Measurements from ENCODE around the gene PPP6R3. TPM values are rescaled to one million over a fixed set of nuclear protein-coding genes. Genes with fewer than 3 reads are reported as not detected.

The PPP6R3 gene
- total and polyA plus RNA-seq, 10 of the 15 experiments (the other 5 are each of a cell fraction or from before 2014, with no cell fraction given): 12.4 to 123 (median 74.1) TPM

GRCh38 chr11:68574308-68574707 lies 113.8 kb downstream of the PPP6R3 start:
- Histone ChIP-seq H2AFZ (ENCODE audit: control insufficient read depth, low read depth, low read length) (no peak overlapping the region), H3K4me3 (no peak overlapping the region), H3K27ac (ENCODE audit: control insufficient read depth, insufficient read depth) (no peak overlapping the region), H3K4me2 (ENCODE audit: control insufficient read depth, insufficient read depth) (no peak overlapping the region), H4K20me1 (ENCODE audit: control insufficient read depth, insufficient read depth) (no peaks in the 10 kb centered on the region), H3K4me1 (ENCODE audit: control insufficient read depth, insufficient read depth, low read length) (no peaks in the 10 kb centered on the region), H3K9me3 (replicated peaks; ENCODE audit: control insufficient read depth, insufficient read depth, low read length) (no peaks in the 10 kb centered on the region), H3K27me3 (replicated peaks in 1 of 2; ENCODE audit: control insufficient read depth in 2 of 2, insufficient read depth in 2 of 2, low read length in 1 of 2) (no peaks in the 10 kb centered on the region), H3K9ac (ENCODE audit: control insufficient read depth, insufficient read depth, low read length) (no peak overlapping the region), H3K36me3 (ENCODE audit: control insufficient read depth in 2 of 2, insufficient read depth in 2 of 2, low read length in 1 of 2) (peaks cover 11 to 42% of the 10 kb centered on the region in 2 experiments), H3K79me2 (ENCODE audit: control insufficient read depth, insufficient read depth, low read length) (no peaks in the 10 kb centered on the region; the same call in none of the 2 replicates)
- ChIA-PET POLR2A (interaction anchor here (0.6 kb wide), 1 partner anchor 333 kb away, joined by 3 read pairs; no protein-coding TSS in a partner anchor), SMC1A (ENCODE audit: uncharacterized antibody, unreplicated experiment) (interaction anchor here (1.9 kb wide), 1 partner anchor 10 kb away, joined by 5 read pairs; no protein-coding TSS in a partner anchor), CTCF (interaction anchor here (2.5 kb wide), 1 partner anchor 10 kb away, joined by 12 read pairs; no protein-coding TSS in a partner anchor), RAD21 (ENCODE audit: unreplicated experiment) (no interaction called here)
- intact Hi-C loops (cut with micrococcal nuclease; ENCODE audit: unreplicated experiment) (no loop called here), in situ Hi-C loops (cut with MboI) (no loop called here)
- DNase-seq (ENCODE audit: low read depth, low spot score): no peak
- ATAC-seq: no peak
- no peak for FAIRE-seq
- TF ChIP-seq REST (IDR thresholded peaks at IDR 0.05; ENCODE audit: low read depth, low read length) (no peak), MYB (IDR thresholded peaks at IDR 0.05; ENCODE audit: borderline replicate concordance, low read depth, low read length) (no peak), TCF7 (IDR thresholded peaks at IDR 0.05; ENCODE audit: borderline replicate concordance) (no peak), WRNIP1 (IDR thresholded peaks at IDR 0.05; ENCODE audit: borderline replicate concordance, low read depth, low read length) (no peak), GATAD2B (conservative IDR thresholded peaks at IDR 0.05; ENCODE audit: low read depth) (no peak), EGR1 (IDR thresholded peaks at IDR 0.05; ENCODE audit: borderline replicate concordance in 1 of 2, low read depth in 2 of 2, low read length in 2 of 2) (no peak)
- no TSS peak for BruUV-seq (replicated peaks)
- 96% methylated on average over 1 of the region's 1 CpG for WGBS (ENCODE audit: insufficient coverage, insufficient replicate concordance, low lambda C conversion rate, missing lambda C conversion rate)
